OCI-LY3 (cell line): ENCODE data around the gene MLLT10.

Experiments
- H2AFZ ChIP-seq: fragments of 200-600, 300-600 bp; shearing (Covaris generic); 2 replicates; pipeline ENCODE4 v1.6.0; 2014; ENCODE audit warnings: antibody characterized with exemption, low read depth, low read length
- H3K27ac ChIP-seq: fragments of 200-600, 300-600 bp; sonication (generic); 2 replicates; pipeline ENCODE4 v1.5.1; 2014; ENCODE audit warnings: mild to moderate bottlenecking, low read length, moderate library complexity, mixed read lengths
- H3K27me3 ChIP-seq: fragments of 200-600, 300-600 bp; sonication (generic); 2 replicates; pipeline ENCODE4 v1.6.1; 2014; ENCODE audit warnings: low read depth, low read length, mixed read lengths
- H3K36me3 ChIP-seq: fragments of 200-600, 300-600 bp; sonication (generic); replicated peaks from 2 replicates; pipeline ENCODE3; 2014; ENCODE audit warnings: low read depth, low read length, mixed read lengths
- H3K4me1 ChIP-seq: fragments of 300-600, 200-600 bp; sonication (generic); 2 replicates; pipeline ENCODE4 v1.6.1; 2014; ENCODE audit warnings: low read length, mixed read lengths
- H3K4me2 ChIP-seq: fragments of 200-600, 300-600 bp; sonication (generic); 2 replicates; pipeline ENCODE4 v1.6.1; 2014; ENCODE audit warnings: low read length, mixed read lengths
- H3K4me3 ChIP-seq: fragments of 300-600, 200-600 bp; sonication (generic); 2 replicates; pipeline ENCODE4 v1.5.1; 2014; ENCODE audit warnings: antibody characterized with exemption, mild to moderate bottlenecking, low read length, moderate library complexity
- H3K79me2 ChIP-seq: fragments of 300-600, 200-600 bp; shearing (Covaris generic); 2 replicates; pipeline ENCODE4 v1.6.1; 2014; ENCODE audit warnings: mild to moderate bottlenecking, low read length, mixed read lengths
- H3K9ac ChIP-seq: fragments of 300-600, 200-600 bp; shearing (Covaris generic); 2 replicates; pipeline ENCODE4 v1.6.0; 2014; ENCODE audit warnings: mild to moderate bottlenecking, low read length, moderate library complexity
- H3K9me3 ChIP-seq: fragments of 200-600, 300-600 bp; shearing (Covaris generic); 2 replicates; pipeline ENCODE4 v1.6.1; 2014; ENCODE audit warnings: low read length, mixed read lengths; ENCODE audit not compliant: insufficient read depth
- H4K20me1 ChIP-seq: fragments of 200-600, 300-600 bp; sonication (generic); 2 replicates; pipeline ENCODE4 v1.6.1; 2016; ENCODE audit warnings: low read length, mixed read lengths; ENCODE audit not compliant: insufficient read depth
- CTCF ChIP-seq: fragments of 200-600, 300-600 bp; sonication (generic); IDR thresholded peaks from 2 replicates; pipeline ENCODE4 v1.5.1; 2014; ENCODE audit warnings: antibody characterized with exemption, low read length, low read depth
- EZH2phosphoT487 ChIP-seq: fragments of 200-600 bp; shearing (Covaris generic); IDR thresholded peaks from 2 replicates; pipeline ENCODE4 v1.6.1; 2018; ENCODE audit warnings: antibody characterized with exemption, mixed run types, low read depth

The MLLT10 gene

DNA sequence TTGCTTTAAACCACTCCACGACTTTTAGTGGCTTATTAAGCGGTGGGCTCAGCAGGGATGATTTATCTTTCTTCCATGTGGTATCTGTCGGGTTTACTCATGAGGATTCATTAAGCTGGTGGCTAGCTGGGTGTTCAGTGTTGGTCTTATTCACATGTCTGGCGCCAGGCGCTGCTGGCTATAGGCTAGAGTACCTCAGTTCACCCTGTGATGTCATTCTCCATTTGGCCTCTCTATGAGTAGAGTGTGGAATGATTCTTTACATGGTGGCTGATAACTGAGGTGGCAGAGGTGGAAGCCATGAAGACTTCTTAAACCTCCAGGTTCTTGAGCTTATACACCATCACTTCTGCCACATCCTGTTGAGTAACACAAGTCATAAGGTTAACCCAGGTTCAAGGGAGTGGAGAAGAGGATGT lies 115.4 kb downstream of the MLLT10 start:
- H3K36me3 ChIP-seq, result no peaks in the 10 kb centered on the region

DNA sequence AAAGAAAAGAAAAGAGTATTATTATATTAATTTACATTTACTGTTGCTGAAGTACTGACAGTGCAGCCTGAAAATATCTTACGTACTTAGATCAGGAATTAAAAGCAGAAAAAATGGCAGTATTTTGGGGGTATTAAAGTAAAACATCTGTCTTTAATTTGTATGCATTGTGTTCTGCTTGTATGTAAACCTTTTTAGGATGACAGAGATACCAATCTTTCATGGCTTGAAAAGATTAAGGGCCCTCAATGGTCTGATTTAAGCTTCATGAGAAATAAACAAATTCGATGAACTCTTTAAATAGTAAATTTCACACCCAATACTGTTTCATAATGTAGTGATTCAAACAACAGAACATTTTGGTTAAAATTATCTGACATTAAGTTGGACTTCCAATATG lies 116.3 kb downstream of the MLLT10 start:
- TF ChIP-seq EZH2phosphoT487 (no peak), CTCF (no peak)
- no peak overlapping the region for H3K4me3 ChIP-seq
- no peak overlapping the region for H3K27ac ChIP-seq
- H3K36me3 ChIP-seq, result no peaks in the 10 kb centered on the region
- H2AFZ ChIP-seq, result no peak overlapping the region
- H3K4me2 ChIP-seq, result no peak overlapping the region
- H3K4me1 ChIP-seq, result no peaks in the 10 kb centered on the region
- H3K27me3 ChIP-seq, result no peaks in the 10 kb centered on the region
- H3K79me2 ChIP-seq, result no peaks in the 10 kb centered on the region
- H3K9ac ChIP-seq, result no peak overlapping the region
- no peaks in the 10 kb centered on the region for H3K9me3 ChIP-seq
- H4K20me1 ChIP-seq, result peaks cover 5% of the 10 kb centered on the region; the same call in 1 of the 2 replicates

More for the DNA sequence above, 115.4 kb downstream of the MLLT10 start:
- Histone ChIP-seq H3K4me1 (no peaks in the 10 kb centered on the region), H4K20me1 (peaks cover 4% of the 10 kb centered on the region; the same call in 1 of the 2 replicates), H3K9ac (no peak overlapping the region), H3K79me2 (no peaks in the 10 kb centered on the region), H3K9me3 (no peaks in the 10 kb centered on the region), H3K27ac (no peak overlapping the region), H3K27me3 (no peaks in the 10 kb centered on the region), H3K4me3 (no peak overlapping the region), H3K4me2 (no peak overlapping the region), H2AFZ (no peak overlapping the region)
- TF ChIP-seq EZH2phosphoT487, result no peak
- TF ChIP-seq CTCF, result no peak

- Histone ChIP-seq H3K27me3 (no peaks in the 10 kb centered on the region), H3K9ac (no peak overlapping the region), H3K79me2 (peaks cover 4% of the 10 kb centered on the region; the same call in 1 of the 2 replicates), H3K36me3 (no peaks in the 10 kb centered on the region), H4K20me1 (0 out of 2 replicates have a peak, but pooled peaks cover 3% of the 10 kb centered on the region), H3K4me3 (no peak overlapping the region), H3K27ac (no peak overlapping the region), H3K4me1 (no peaks in the 10 kb centered on the region), H3K9me3 (no peaks in the 10 kb centered on the region), H3K4me2 (no peak overlapping the region), H2AFZ (no peak overlapping the region)
- TF ChIP-seq CTCF (no peak), EZH2phosphoT487 (no peak)
Observed at GRCh38 chr10:21655236-21655635, 121.2 kb downstream of the MLLT10 start.

DNA sequence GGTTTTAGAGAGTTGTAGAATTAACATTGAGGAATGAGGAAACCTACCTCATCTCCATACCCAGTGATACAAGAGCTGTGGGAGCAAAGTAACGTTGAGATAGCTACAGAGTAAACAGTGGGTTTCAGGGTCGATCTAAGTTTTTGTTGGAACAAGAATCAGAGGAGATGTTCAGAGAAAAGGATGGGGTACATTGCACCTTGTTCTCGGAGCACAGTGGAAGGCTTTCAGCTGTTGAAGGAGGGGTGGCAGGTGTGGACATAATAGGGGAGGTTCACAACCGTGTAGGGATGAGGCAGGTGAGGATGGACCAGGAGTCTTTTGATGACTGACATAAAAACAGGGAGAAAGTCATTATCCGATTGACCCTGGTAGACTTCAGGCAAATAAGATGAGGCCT lies 121.7 kb downstream of the MLLT10 start:
- Histone ChIP-seq H3K36me3 (no peaks in the 10 kb centered on the region), H3K9ac (no peak overlapping the region), H4K20me1 (0 out of 2 replicates have a peak, but pooled peaks cover 3% of the 10 kb centered on the region), H3K79me2 (peaks cover 4% of the 10 kb centered on the region; the same call in 1 of the 2 replicates), H3K27ac (no peak overlapping the region), H3K4me1 (no peaks in the 10 kb centered on the region), H2AFZ (no peak overlapping the region), H3K9me3 (no peaks in the 10 kb centered on the region), H3K4me3 (no peak overlapping the region), H3K27me3 (no peaks in the 10 kb centered on the region), H3K4me2 (no peak overlapping the region)
- TF ChIP-seq EZH2phosphoT487, result no peak
- no peak for TF ChIP-seq CTCF
